GM18861 (cell line): Measurements from ENCODE around the gene SMARCAL1.
A peak's percentile ranks its signal among the peaks of the same experiment; 100 is the strongest.
"Not testable (repeated sequence)": the region's sequence is repeated elsewhere in the genome, so short reads cannot be mapped to it uniquely, and the experiment has no call there.

Source experiments
- ATAC-seq: cut with Tn5 transposase; IDR thresholded peaks from one replicate; pipeline ENCODE4 v1.9.1; 2021; ENCODE audit not compliant: unreplicated experiment

SMARCAL1 gene

DNA sequence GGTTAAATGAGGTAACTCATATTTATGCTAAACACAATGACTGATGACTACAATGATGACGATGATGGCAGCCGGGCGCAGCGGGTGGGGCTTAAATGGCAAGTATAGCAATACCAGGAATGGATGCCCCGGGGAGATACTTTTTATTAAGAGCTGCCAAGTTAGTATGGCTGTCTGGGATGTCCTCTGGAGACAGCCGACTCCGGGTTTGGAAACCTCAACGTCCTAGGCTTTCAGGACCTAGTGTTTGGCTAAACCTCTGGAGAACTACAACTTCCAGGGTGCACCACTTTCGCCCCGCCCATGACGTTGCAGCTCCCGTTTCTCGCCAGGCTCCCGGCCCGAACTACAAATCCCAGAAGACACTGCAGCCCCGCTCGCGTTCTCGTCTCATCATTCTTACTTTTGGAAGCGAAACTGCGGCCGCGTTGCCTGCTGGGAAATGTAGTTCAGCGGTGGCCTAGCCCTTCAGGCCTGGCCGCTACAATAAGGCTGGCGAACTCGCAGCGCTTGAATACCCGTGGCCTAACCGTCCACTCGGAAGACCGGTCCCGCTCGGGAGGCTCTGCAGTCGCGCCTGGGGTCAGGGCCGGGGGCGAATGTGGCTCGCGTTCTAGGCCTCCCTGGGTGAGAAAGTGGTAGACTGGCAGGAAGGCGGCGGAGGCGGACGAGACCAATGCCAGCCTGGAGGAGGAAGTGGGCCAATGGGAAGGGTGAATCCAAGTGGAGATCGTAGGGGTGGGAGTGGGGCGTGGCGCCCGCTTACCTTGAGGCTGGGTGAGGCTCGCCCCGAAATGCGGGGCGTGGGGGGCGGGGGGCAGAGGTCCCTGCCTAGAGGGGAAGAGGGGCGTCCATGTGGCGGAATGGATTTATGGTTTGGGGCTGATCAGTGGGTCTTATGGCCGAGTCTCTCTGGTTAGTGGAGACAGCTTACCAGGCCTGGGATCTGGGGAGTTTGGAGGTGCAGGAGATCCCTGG lies at the start of gene SMARCAL1:
Gene SMARCAL1, plus strand, starts transcription at position 463 of the 978 bp plus-strand sequence. CDS start 2,221 bp downstream, outside the sequence.
- peak; percentile 93 for ATAC-seq

DNA sequence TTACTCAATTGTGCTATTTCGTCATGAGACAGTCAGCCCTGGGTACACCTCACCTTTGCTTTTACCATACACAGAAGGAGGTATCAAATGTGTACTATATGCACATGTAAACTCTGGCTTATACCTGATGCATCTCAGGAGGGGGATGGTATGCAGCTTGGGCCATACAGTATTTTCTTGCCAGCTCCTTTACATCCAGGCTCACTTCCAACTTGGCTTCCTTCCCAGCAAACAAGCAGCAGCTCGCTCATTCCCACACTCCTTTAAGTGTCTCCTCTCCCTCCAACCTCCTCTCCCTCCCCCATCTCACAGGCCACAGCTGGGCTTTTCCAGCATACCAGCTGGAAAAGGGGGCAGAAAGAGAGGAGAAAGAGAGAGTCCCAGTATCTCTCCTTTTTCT lies 49.6 kb upstream of the SMARCAL1 start:
- no peak for ATAC-seq

DNA sequence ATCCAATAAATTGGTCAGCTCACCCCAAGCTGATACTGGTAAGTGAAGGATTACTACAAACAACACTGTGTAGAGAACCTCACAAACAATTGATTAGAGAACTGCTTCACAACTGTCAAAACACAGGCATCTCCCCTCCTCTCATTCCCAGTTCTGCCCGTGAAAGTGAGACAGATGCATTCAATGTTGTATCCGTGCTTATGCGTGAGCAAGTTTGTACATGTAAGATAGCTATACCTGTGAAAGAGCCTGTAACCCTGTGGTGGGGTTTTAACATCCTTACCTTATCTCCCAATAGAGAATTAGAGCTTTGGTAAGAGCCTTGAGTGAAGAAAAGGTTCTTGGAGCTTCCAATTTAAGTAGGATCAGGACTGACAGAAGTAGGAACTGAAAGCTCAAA lies 49.1 kb upstream of the SMARCAL1 start:
- ATAC-seq: no peak

DNA sequence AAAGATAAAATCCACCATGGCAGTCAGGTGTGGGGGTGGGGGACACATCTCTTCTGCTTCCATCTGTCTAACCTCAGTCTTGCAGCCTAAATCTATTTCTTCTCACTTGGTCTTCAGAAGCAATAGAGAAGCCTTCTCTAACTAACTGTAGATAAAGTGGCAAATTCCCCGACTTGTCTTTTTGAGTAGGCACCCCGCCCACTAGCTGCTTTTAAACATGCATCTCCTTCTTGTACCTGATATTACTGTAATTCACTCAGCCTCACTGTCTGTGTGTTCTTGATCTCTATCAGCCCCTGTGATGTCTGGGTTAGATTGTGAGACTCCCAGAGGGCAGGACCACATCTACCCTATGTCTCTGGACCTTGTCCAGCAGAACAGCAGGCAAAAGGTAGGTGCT lies 46.8 kb upstream of the SMARCAL1 start:
- ATAC-seq: no peak

DNA sequence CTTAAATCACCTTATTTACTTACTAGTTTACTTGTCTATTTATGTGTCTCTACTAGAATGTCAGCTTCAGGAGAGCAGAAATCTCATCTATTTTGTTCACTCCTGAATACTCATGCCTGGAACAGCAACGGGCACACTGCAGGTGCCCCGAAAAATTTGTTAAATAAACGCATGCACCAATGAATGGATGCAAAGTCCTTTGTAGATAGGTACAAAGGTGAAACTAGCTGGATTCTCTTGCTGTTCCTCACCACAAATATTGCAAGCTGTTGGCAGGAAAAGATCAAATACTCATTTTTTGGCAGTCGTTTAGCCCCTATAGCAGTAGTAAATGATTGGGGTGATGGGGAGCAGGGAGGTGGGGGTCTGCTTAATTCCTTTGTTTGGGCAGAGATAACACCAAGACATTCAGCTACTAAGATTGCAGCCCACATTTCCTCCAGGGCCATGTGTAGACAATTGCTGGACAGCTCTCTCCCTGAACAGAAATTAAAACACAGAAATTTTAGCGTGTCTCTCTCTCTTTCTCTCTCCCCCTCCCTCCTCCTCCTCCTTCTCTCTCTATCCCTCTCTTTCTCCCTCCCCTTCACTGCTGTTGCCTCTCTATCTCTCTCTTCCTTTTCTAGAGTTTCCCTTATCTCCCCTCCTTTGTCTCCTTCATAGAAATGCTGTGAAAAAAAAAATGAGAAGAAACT lies 45.4 kb upstream of the SMARCAL1 start:
- ATAC-seq: no peak

DNA sequence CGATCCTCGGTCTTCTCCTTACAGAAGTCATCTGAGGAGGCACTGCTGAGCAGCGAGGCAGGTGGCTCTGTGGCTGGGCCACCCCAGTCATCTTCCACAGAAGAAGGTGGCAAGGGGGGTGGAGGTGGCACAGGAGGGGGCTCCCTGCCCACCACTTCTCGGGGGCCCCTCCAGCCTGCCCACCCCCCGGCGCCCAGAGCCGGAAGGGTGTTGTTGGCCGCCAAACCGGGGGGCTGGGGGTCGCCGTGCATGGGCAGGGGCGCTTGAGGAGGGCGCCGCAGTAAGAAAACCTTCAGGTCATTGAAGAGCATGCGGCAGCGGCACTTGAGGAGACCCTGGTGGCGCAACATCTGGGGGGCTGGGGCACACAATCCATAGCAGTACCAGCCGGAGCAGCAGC lies 42.5 kb upstream of the SMARCAL1 start:
- ATAC-seq: no peak

DNA sequence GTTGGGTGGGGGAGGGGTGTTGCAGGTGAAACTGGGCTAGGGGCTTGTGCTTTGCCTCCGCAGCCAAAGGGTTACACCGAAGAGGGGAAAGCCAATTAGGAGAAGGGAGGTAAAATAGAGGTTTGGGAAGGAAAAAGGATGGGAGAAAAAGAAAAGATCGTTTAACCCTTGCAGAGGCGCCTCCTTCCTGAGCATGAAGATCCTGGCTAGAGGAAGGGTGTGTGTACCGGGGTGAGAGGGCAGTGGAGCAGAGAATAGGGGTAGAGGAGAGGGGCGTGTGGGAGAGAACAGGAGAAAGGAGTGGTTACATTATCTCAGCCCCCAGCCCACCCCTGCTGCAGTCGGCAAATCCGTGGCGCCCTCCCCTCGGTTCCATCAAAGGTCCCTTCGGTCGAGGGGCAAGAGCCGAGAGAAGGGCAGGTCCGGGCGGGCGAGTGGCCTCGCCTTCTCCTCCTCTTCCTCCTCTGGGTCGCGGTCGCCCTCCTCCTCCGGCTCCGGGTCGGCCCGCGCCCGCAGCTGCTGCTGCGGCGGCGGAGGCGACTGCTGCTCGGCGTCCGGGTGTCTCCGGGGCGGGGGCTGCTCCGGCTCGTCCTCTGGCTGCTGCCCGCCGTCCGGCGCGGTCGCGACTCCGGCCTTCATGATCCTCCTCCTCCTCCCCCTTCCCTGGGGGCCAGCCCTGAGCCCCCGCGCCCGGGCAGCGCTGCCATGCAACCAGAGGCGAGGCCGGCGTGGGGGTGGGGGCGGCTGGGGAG lies 41.1 kb upstream of the SMARCAL1 start:
- no peak for ATAC-seq

DNA sequence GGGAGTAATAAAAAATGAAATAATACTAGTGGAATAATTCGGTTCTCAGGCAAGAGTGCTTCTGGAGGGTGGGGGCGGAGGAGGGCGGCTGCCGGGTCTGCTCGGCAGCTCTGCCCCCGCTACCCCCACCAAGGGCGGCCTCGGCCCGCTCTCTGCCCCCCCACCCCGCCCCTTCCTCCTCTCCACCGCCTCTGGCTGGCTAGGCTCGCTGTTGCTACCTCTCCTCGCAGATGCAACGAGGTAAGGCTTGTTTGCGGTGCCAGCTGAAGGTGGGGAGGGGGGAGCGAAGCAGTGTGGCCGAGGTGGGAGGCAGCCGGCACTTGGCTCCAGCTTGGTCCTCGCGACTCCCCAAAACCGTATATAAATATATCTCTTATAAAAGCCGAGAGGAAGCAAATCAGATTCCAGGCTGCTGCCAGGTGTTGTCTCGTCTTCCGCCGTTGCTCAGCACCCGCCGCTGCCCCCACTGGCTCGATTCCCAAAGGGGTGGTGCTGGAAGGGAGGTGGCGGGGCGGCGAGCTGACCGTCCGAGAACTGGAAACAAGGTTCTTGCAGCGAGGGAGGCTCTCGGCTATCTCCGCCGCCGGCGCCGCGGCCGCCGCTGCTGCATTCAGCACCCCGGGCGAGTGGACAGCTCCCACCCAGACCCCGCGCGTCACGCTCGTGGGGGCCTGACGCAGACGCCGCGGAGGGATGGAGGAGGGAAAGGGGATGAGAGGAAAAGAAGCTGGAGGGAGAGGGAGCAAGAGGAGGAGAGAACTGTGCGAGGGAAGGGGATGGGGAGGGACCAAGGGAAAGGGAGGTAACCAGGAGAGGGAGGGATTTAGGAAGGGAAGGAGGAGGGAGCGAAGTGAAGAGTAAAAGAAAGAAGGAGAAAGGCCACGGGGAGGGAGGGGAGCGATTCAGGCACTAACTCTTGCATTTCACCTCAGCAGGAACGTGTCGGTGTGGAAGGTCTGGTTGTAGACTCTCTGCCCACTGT lies 40.3 kb upstream of the SMARCAL1 start, which contains the start of gene MARCHF4:
Gene MARCHF4, minus strand, starts transcription at position 763 of the 982 bp plus-strand sequence. CDS start 2,223 bp downstream, outside the sequence.
- ATAC-seq: no peak

DNA sequence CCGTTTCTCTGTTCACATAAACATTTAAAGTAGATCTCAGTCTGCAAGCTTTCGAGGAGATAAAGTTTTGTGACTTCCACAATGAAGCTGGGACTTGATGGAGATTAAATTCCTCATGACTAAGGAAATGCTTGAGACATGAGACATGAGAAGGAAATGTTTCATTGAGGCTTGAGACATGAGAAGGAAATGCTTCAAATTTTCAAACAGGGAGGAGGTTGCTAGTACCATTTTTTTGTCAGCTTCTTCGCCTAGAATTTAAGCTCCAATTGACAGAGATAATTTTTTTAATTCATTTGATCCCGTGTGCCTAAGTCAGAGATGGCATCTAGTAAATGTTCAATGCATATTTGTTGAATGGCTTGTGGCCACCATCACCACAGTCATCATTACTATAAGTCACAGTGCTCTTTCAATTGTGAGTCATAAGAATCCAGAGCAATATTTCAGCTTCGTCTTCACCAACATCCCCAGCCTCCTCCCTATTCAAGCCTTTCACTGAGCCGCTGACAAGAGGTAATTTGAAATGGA lies 39.5 kb upstream of the SMARCAL1 start:
- no peak for ATAC-seq

DNA sequence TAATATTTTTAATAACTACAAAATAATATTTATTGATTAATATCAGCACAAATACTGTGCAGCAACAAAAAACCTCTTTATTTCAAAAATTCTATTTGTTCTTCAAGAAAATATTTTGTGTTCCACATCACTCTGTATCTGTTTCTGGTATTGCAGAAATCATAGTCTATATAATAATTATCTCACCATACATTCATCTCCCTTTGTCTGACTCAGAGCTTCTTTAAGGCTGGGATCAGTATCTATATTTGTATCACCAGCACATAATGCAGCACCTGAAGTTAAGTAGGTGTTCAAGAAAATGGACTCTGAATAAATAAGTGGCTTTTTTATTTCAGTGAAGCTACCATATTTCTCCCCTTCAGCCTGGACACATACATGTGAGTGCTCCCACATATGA lies 38.4 kb upstream of the SMARCAL1 start:
- no peak for ATAC-seq

DNA sequence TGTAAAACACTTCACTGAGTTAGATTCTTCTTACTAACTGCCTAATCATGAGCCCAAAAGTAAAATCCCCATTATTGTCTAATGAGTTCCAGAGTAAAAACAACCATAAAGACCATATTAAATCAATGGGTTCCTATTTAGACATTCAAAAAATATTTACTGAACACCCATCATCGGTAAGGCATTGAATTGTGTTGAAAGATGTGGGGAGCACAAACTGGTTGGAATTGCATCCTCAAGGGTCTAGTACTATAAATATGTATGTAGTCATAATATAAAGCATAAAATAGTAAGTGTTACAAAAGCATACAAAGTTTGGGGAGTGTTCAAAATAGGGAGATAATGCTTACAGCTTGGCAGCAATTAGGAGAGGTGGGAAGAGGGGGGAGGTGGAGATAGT lies 37.0 kb upstream of the SMARCAL1 start:
- no peak for ATAC-seq

DNA sequence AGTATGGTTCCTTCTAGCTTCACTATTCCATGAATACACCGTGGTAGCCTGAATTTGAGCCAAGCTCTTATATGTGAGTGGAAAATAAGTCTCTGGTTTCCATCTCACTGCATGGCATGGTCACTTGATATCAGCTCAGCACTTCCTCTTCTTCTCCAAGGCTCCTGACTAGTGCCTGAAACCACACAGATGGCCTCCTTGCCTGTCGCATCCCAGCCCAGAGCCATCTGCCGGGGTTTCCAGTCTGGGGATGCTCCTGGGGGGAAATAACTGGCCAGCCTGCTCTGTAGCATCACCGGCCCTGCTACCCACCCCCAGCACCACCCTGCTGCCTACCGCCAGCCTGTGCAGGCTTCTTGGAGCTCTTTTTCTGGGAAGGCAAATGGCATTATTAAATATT lies 32.3 kb upstream of the SMARCAL1 start:
- no peak for ATAC-seq

DNA sequence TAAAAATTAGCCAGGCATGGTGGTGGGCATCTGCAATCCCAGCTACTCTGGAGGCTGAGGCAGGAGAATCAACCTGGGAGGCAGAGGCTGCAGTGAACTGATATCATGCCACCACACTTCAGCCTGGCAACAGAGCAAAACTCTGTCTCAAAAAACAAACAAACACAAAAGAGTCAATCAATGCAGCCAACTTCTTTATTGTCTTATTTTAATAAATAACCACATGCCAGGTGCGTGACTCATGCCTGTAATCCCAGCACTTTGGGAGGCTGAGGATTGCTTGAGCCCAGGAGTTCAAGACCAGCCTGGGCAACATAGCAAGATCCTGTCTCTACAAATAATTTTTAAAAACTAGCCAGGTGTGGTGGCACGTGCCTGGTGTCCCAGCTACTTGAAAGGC lies 27.9 kb upstream of the SMARCAL1 start:
- ATAC-seq: not testable (repeated sequence)

DNA sequence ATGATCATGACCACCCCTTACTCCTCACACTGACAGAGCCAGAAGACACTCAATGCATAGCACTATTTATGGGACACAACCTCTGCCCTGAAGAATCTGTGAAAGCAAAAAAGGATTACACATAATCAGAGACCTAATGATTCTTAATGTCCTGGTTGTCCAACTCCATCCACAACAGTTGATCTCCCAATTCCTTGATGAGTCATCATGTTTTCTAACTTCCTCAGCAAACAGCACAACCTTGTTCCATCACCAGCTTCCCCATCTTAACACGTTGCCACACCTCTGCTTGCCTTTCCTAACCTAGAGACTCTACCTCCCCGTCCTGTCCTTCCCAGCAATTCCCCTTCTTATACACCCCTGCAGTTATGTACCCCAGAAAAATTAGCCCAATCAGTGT lies 26.8 kb upstream of the SMARCAL1 start:
- no peak for ATAC-seq

DNA sequence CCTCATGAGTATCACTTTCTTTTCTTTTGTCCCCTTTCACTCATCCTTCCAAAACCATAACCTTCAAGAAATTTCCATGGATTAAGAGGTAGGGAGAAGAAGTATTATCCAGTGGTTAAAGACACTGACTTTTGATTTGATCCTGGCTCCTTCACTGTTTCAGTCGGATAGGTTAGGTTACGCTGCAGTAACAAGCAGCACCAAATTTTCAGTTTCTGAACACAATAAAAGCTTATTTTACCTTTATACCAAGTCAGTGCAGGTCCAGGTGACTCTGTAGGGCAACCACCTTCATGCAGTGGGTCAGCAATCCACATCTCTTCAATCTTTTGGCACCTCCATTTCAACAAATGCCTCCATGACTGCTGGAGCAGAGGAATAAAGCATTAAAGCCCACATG lies 25.0 kb upstream of the SMARCAL1 start:
- no peak for ATAC-seq

DNA sequence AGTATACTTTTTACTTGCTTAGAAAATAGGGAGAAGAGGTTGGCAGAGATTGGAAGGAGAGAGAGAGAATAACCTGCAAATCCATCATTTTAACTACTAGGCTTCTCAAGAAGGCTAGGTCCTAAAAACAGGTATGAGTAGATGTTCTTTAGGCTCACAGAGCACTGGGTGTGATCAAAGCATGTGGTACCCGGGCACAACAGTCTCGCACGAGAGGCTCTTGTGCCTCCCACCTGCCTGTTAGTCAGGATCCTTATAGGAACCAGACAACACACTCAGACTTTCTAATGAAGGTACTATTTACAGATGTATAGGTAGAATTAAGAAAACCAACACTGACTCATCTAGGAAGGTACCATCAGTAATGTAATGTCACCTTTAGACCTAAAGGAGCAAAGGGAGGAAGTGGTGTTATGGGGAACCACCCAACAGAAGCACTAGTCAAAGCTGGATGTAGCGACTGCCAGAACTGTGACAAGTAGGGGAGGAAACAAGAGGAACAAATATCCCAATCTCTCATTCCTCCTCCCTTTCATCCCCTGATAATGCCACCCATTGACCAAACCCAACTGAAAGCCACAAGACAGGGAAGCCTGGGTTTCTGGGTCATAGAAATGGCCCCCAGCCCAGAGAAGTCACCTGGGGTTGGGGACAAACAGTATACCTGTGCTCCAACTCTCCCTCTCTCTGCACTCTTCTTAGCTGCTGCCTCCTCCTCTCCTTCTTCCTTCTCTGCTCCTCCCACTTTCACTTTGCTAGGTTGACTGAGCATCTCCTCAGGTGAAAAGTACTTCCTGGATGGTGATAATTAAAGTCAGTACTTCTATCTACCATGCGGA lies 24.0 kb upstream of the SMARCAL1 start:
- ATAC-seq: no peak

DNA sequence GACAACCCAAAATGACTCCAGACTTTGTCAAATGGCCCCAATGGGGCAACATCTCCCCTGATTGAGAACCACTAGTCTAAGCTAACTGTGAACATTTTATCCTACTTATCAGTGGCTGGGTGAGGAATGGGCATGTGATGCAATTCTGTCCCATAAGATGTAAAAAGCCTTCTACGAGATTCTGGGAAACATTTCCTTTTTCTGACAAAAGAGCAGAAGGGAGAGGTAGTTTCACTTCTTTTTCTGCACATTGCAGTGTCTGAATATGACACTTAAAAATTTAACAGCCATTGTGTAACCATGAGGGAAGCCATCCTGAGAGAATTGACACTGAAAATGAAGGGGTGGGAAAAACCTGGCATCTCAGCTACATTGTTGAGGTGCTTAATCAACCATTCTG lies 22.7 kb upstream of the SMARCAL1 start:
- no peak for ATAC-seq

DNA sequence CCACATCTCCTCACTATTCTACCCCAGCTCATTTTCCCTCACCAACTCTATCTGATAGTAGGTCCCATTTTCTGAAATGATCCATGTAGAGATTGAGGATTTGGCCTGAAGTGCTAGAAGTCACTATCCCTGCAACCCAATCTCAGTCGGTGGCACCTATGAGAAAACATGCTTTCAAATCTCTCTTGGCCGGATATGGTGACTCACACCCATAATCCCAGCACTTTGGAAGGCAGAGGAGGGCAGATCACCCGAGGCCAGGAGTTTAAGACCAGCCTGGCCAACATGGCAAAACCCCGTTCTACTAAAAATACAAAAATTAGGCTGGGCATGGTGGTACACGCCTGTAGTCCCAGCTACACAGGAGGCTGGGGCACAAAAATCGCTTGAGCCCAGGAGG lies 20.9 kb upstream of the SMARCAL1 start:
- ATAC-seq: no peak

DNA sequence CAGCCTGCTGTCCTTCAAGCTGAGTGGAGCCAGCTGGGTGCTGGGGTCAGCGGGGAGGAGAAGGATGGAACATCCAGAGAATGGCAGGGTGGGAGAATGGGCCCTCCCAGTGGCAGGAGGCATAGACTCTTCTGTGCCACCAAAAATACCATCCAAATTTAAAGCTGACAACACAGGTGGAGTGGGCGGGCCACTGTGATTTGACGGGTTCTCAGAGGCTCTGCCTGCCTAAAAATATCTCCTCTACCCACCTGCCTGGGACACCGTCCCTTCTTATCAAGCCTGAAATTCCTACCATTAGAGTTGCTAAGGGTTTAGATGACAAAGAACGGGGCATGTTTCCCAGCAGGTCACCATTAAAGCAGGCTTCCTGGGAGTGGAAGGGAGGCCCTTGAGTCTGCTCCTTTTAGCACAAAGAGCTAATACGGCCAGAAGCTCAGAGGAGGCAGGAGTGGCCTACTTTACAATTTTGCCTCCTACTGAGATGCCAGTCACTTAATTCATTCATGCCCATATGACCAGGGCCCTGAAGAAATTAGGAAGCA lies 20.2 kb upstream of the SMARCAL1 start:
- no peak for ATAC-seq
